WERI-Rb-1 (cell line): Measurements from ENCODE around the gene LIN28B.

Source experiments
- DNase-seq: peaks from one replicate; pipeline ENCODE4 v3.0.0-alpha.2; 2020
- H3K27ac ChIP-seq: fragments of 250-450 bp; sonication (Bioruptor Pico); 2 replicates; pipeline ENCODE4 v1.5.1; 2020; ENCODE audit warnings: mild to moderate bottlenecking, moderate library complexity
- H3K27me3 ChIP-seq: fragments of 250-450 bp; sonication (Bioruptor Pico); 2 replicates; pipeline ENCODE4 v1.5.1; 2021; ENCODE audit warnings: mild to moderate bottlenecking, low read depth, moderate library complexity; ENCODE audit not compliant: insufficient read depth, severe bottlenecking
- H3K36me3 ChIP-seq: fragments of 250-450 bp; sonication (Bioruptor Pico); 2 replicates; pipeline ENCODE4 v1.5.1; 2020; ENCODE audit warnings: mild to moderate bottlenecking, moderate library complexity
- H3K4me3 ChIP-seq: 2 replicates; pipeline ENCODE4 v1.5.1; 2011; ENCODE audit warnings: low read depth, mild to moderate bottlenecking, control low read depth, low read length
- H3K9me3 ChIP-seq: fragments of 250-450 bp; sonication (Bioruptor Pico); 2 replicates; pipeline ENCODE4 v1.5.1; 2021; ENCODE audit warnings: mild to moderate bottlenecking, moderate library complexity; ENCODE audit not compliant: severe bottlenecking
- CTCF ChIP-seq: IDR thresholded peaks from 2 replicates; pipeline ENCODE4 v1.5.1; 2011; ENCODE audit warnings: low read depth, mild to moderate bottlenecking, control low read depth, inconsistent platforms, low read length

The LIN28B gene

DNA sequence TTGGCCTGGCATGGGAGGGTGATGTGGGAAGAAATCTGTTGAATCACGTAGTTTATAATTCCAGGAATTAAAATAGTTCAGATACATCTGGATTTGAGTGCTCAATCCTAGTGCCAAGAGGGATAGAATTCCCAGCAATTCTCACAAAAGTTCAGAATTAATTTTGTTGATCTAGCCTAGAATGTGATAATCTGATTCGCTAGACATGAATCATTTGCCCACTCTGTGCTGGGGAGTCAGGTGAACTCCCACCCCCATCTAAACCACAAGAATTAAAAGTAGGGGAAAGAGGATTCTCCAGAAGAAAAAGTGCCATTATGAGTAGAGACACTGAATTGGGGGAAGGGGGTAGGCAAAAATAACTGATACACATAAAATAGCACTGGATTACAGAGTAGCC lies 85.0 kb downstream of the LIN28B start:
- Histone ChIP-seq H3K27ac (no peak overlapping the region), H3K4me3 (no peak overlapping the region), H3K9me3 (no peaks in the 10 kb centered on the region), H3K27me3 (no peaks in the 10 kb centered on the region), H3K36me3 (no peaks in the 10 kb centered on the region)
- TF ChIP-seq CTCF: no peak
- DNase-seq: no peak

GRCh38 chr6:105042648-105043047 lies 85.7 kb downstream of the LIN28B start:
- H3K4me3 ChIP-seq: no peak overlapping the region
- no peak overlapping the region for H3K27ac ChIP-seq
- no peak for DNase-seq
- no peaks in the 10 kb centered on the region for H3K27me3 ChIP-seq
- H3K36me3 ChIP-seq: no peaks in the 10 kb centered on the region
- no peak for TF ChIP-seq CTCF
- no peaks in the 10 kb centered on the region for H3K9me3 ChIP-seq

- H3K27ac ChIP-seq: no peak overlapping the region
- no peak for DNase-seq
- H3K27me3 ChIP-seq: no peaks in the 10 kb centered on the region
- H3K4me3 ChIP-seq: no peak overlapping the region
- H3K36me3 ChIP-seq: no peaks in the 10 kb centered on the region
- TF ChIP-seq CTCF: no peak
- no peaks in the 10 kb centered on the region for H3K9me3 ChIP-seq
Measured at GRCh38 chr6:105043979-105044378, 87.1 kb downstream of the LIN28B start.

- DNase-seq: no peak
Measured at GRCh38 chr6:105045526-105045925, 88.6 kb downstream of the LIN28B start.

GRCh38 chr6:105051941-105052471 lies 95.1 kb downstream of the LIN28B start:
- no peaks in the 10 kb centered on the region for H3K27me3 ChIP-seq
- H3K9me3 ChIP-seq: no peaks in the 10 kb centered on the region
- no peak overlapping the region for H3K27ac ChIP-seq
- H3K4me3 ChIP-seq: no peak overlapping the region
- no peak for DNase-seq
- no peaks in the 10 kb centered on the region for H3K36me3 ChIP-seq
- TF ChIP-seq CTCF: no peak

More at GRCh38 chr6:105045526-105045925, 88.6 kb downstream of the LIN28B start:
- H3K27ac ChIP-seq: no peak overlapping the region
- no peaks in the 10 kb centered on the region for H3K27me3 ChIP-seq
- no peak for TF ChIP-seq CTCF
- H3K4me3 ChIP-seq: no peak overlapping the region
- H3K36me3 ChIP-seq: no peaks in the 10 kb centered on the region
- H3K9me3 ChIP-seq: no peaks in the 10 kb centered on the region

DNA sequence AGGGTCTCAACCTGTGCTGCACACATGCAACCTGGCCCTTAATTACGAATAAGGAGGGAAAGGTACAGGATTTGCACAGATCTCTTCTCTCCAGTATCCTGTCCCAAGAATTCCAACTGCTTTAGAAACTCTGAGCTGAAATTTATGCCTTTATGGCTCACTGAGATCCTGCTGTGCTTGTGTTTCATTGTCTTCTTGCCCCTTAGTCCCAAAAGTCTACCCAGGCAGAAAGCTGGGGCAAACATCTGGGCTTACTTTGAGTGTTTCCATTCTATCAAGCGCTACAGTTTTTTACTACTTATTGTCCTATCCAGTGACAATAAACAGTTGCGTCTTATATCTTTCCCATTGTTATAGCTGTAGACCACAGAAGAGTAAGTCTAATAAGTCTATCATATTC lies 99.7 kb downstream of the LIN28B start:
- Histone ChIP-seq H3K27me3 (no peaks in the 10 kb centered on the region), H3K4me3 (no peak overlapping the region), H3K27ac (no peak overlapping the region), H3K36me3 (no peaks in the 10 kb centered on the region), H3K9me3 (no peaks in the 10 kb centered on the region)
- no peak for DNase-seq
- no peak for TF ChIP-seq CTCF
